OCI-LY7 (cell line): ENCODE data around the gene CISH. TPM values are rescaled to one million over a fixed set of nuclear protein-coding genes. Genes with fewer than 3 reads are reported as not detected.

Experiments used
- BruUV-seq: library from RNA; stranded (reverse); fragments of 400-500 nt; replicated peaks from 2 replicates; lab custom pipeline; 2021; lab: Mats Ljungman, UMichigan
- CTCF ChIA-PET: fragments of 300-600 bp; sonication (Branson Sonifier 250); formaldehyde crosslinking; loops from one replicate; lab custom pipeline; 2022; ENCODE audit warnings: antibody characterized with exemption; ENCODE audit not compliant: unreplicated experiment; lab: Charles Lee
- POLR2A ChIA-PET: fragments of 300-600 bp; sonication (Branson Sonifier 250); formaldehyde crosslinking; loops from one replicate; lab custom pipeline; 2022; ENCODE audit warnings: antibody characterized with exemption; lab: Charles Lee
- DNase-seq: peaks from one replicate; pipeline ENCODE4 v3.0.0-alpha.2; 2015; ENCODE audit warnings: low spot score
- H2AFZ ChIP-seq: fragments of 200-600 bp; sonication (generic), shearing (Covaris generic); 2 replicates; pipeline ENCODE4 v1.6.1; 2014; ENCODE audit warnings: mild to moderate bottlenecking, antibody characterized with exemption, low read length, moderate library complexity
- H3K27ac ChIP-seq: fragments of 200-600 bp; sonication (generic); 2 replicates; pipeline ENCODE4 v1.5.1; 2014; ENCODE audit warnings: mixed run types, low read depth, mild to moderate bottlenecking, moderate library complexity, low read length, inconsistent platforms; ENCODE audit not compliant: poor library complexity, severe bottlenecking
- H3K36me3 ChIP-seq: fragments of 200-600 bp; sonication (generic); 2 replicates; pipeline ENCODE4 v1.6.1; 2014; ENCODE audit warnings: mild to moderate bottlenecking, antibody characterized with exemption, low read length, moderate library complexity, mixed read lengths; ENCODE audit not compliant: insufficient read depth
- H3K4me1 ChIP-seq: fragments of 200-600 bp; sonication (generic); 2 replicates; pipeline ENCODE4 v1.5.1; 2014; ENCODE audit warnings: mild to moderate bottlenecking, low read length; ENCODE audit not compliant: insufficient read depth, poor library complexity, severe bottlenecking
- H3K4me2 ChIP-seq: fragments of 200-600 bp; sonication (generic); 2 replicates; pipeline ENCODE4 v1.6.1; 2014; ENCODE audit warnings: mild to moderate bottlenecking, low read length
- H3K4me3 ChIP-seq: fragments of 200-600 bp; sonication (generic); 2 replicates; pipeline ENCODE4 v1.5.1; 2014; ENCODE audit warnings: mild to moderate bottlenecking, low read depth, low read length; ENCODE audit not compliant: poor library complexity, severe bottlenecking
- H3K79me2 ChIP-seq: fragments of 200-600 bp; sonication (generic); 2 replicates; pipeline ENCODE4 v1.6.1; 2016; ENCODE audit warnings: low read depth, mild to moderate bottlenecking, low read length, moderate library complexity, mixed read lengths; ENCODE audit not compliant: insufficient read depth
- H3K9me2 ChIP-seq: fragments of 200-600 bp; sonication (generic); 2 replicates; pipeline ENCODE4 v1.6.1; 2016; ENCODE audit warnings: mild to moderate bottlenecking, low read length, mixed read lengths; ENCODE audit not compliant: insufficient read depth
- H3K9me3 ChIP-seq: fragments of 200-600 bp; sonication (generic); 2 replicates; pipeline ENCODE4 v1.6.1; 2014; ENCODE audit warnings: mild to moderate bottlenecking, mixed run types, low read length, mixed read lengths
- H4K20me1 ChIP-seq: fragments of 200-600 bp; sonication (generic); 2 replicates; pipeline ENCODE4 v1.6.1; 2014; ENCODE audit warnings: mild to moderate bottlenecking, antibody characterized with exemption, low read length, moderate library complexity, mixed read lengths; ENCODE audit not compliant: insufficient read depth
- CTCF ChIP-seq: fragments of 200-600 bp; sonication (generic); conservative IDR thresholded peaks from 2 replicates; pipeline ENCODE4 v1.5.1; 2014; ENCODE audit warnings: mild to moderate bottlenecking, antibody characterized with exemption, low read length, moderate library complexity, mixed read lengths
- EZH2phosphoT487 ChIP-seq: fragments of 200-600 bp; sonication (generic); IDR thresholded peaks from 2 replicates; pipeline ENCODE4 v1.6.1; 2018; ENCODE audit warnings: low read depth, borderline replicate concordance, mild to moderate bottlenecking, mixed run types, antibody characterized with exemption, low read length, moderate library complexity, mixed read lengths
- intact Hi-C: fragments of 100-400 bp; cut with micrococcal nuclease; formaldehyde crosslinking; loops from one replicate; pipeline ENCODE4 v1.10.0; 2022; ENCODE audit not compliant: unreplicated experiment
- total RNA-seq, 2 experiments: library from RNA; depleted of rRNA in 1 of 2; stranded (reverse); fragments of >200 nt in 1 of 2; shearing (Covaris generic) in 1 of 2; gene quantifications; 2 replicates each; pipeline ENCODE4 v1.2.3, GENCODE V29; 2014 to 2022

Gene CISH
- total RNA-seq, 2 experiments from 2014 or later = not detected

GRCh38 chr3:50623840-50624474 lies 12.4 kb upstream of the CISH start:
- no peaks in the 10 kb centered on the region for H3K36me3 ChIP-seq
- DNase-seq = peak; percentile 28
- intact Hi-C loops = no loop called here
- no peaks in the 10 kb centered on the region for H3K9me2 ChIP-seq
- no peak overlapping the region for H3K4me3 ChIP-seq
- no peaks in the 10 kb centered on the region for H3K9me3 ChIP-seq
- ChIA-PET POLR2A (interaction anchor here (0.7 kb wide), 1 partner anchor 852 kb away, joined by 3 read pairs; no protein-coding TSS in a partner anchor), CTCF (no interaction called here)
- no peak for TF ChIP-seq CTCF
- no peak for TF ChIP-seq EZH2phosphoT487
- H4K20me1 ChIP-seq = no peaks in the 10 kb centered on the region; the same call in 1 of the 2 replicates
- no TSS peak for BruUV-seq
- H3K27ac ChIP-seq = no peak overlapping the region
- no peaks in the 10 kb centered on the region for H3K79me2 ChIP-seq
- peaks cover 11% of the 10 kb centered on the region for H3K4me1 ChIP-seq
- no peak overlapping the region for H2AFZ ChIP-seq
- no peak overlapping the region for H3K4me2 ChIP-seq

- H3K36me3 ChIP-seq = no peaks in the 10 kb centered on the region
- DNase-seq = no peak
- no peak overlapping the region for H2AFZ ChIP-seq
- H3K4me1 ChIP-seq = peaks cover 17% of the 10 kb centered on the region
- ChIA-PET CTCF (no interaction called here), POLR2A (no interaction called here)
- TF ChIP-seq EZH2phosphoT487 (no peak), CTCF (no peak)
- no peaks in the 10 kb centered on the region for H4K20me1 ChIP-seq
- intact Hi-C loops = no loop called here
- no peaks in the 10 kb centered on the region for H3K9me2 ChIP-seq
- H3K9me3 ChIP-seq = no peaks in the 10 kb centered on the region
- no TSS peak for BruUV-seq
- H3K79me2 ChIP-seq = no peaks in the 10 kb centered on the region
- no peak overlapping the region for H3K27ac ChIP-seq
- no peak overlapping the region for H3K4me3 ChIP-seq
- H3K4me2 ChIP-seq = no peak overlapping the region
Observed at GRCh38 chr3:50622881-50623280, 11.3 kb upstream of the CISH start.

- Histone ChIP-seq H3K27ac (no peak overlapping the region), H3K4me1 (peaks cover 29% of the 10 kb centered on the region), H3K9me3 (no peaks in the 10 kb centered on the region), H3K36me3 (no peaks in the 10 kb centered on the region), H4K20me1 (no peaks in the 10 kb centered on the region), H3K4me2 (no peak overlapping the region), H3K9me2 (no peaks in the 10 kb centered on the region), H3K79me2 (no peaks in the 10 kb centered on the region), H2AFZ (no peak overlapping the region), H3K4me3 (no peak overlapping the region)
- ChIA-PET CTCF (interaction anchor here (1.5 kb wide), 1 partner anchor 10 kb away, joined by 4 read pairs; no protein-coding TSS in a partner anchor), POLR2A (interaction anchor here (0.7 to 1.0 kb wide), 2 partner anchors 9 to 96 kb away, joined by 3 read pairs; partner anchors contain the start of gene CISH)
- BruUV-seq = no TSS peak
- TF ChIP-seq CTCF (no peak), EZH2phosphoT487 (no peak)
- no peak for DNase-seq
- intact Hi-C loops = no loop called here
Observed at GRCh38 chr3:50620820-50621219, 9.2 kb upstream of the CISH start.
